Mesenchymal stem cell (in vitro differentiated cells and primary cell): ENCODE results near the gene BMPER.

Experiments
- DNase-seq: peaks from one replicate; pipeline ENCODE4 v3.0.0-alpha.2; 2013
- H2AFZ ChIP-seq: one replicate; pipeline ENCODE4 v1.6.1; 2013; ENCODE audit warnings: low read depth, mild to moderate bottlenecking, control low read depth, inconsistent platforms, low read length, moderate library complexity
- H2AK5ac ChIP-seq: 2 replicates; pipeline ENCODE4 v1.6.1; 2013; ENCODE audit warnings: low read length, moderate library complexity, mild to moderate bottlenecking, inconsistent platforms; ENCODE audit not compliant: severe bottlenecking
- H2BK120ac ChIP-seq: one replicate; pipeline ENCODE4 v1.6.1; 2013; ENCODE audit warnings: low read depth, mild to moderate bottlenecking, inconsistent platforms, low read length, moderate library complexity
- H2BK12ac ChIP-seq, 2 experiments: one replicate each; pipeline ENCODE4 v1.6.1; 2013; ENCODE audit warnings: inconsistent platforms in 2 of 2, low read length in 2 of 2, mild to moderate bottlenecking in 2 of 2, moderate library complexity in 2 of 2, control low read depth in 1 of 2
- H2BK15ac ChIP-seq: one replicate; pipeline ENCODE4 v1.6.1; 2013; ENCODE audit warnings: mild to moderate bottlenecking, low read depth, inconsistent platforms; ENCODE audit not compliant: poor library complexity, severe bottlenecking
- H2BK5ac ChIP-seq: 2 replicates; pipeline ENCODE4 v1.6.1; 2013; ENCODE audit warnings: low read depth, mild to moderate bottlenecking, low read length, control low read depth, inconsistent platforms; ENCODE audit not compliant: poor library complexity, severe bottlenecking
- H3K14ac ChIP-seq, 2 experiments: one replicate each; pipeline ENCODE4 v1.6.1; 2013; ENCODE audit warnings: inconsistent platforms in 2 of 2, low read length in 2 of 2, control low read depth in 1 of 2, mild to moderate bottlenecking in 1 of 2, moderate library complexity in 1 of 2
- H3K18ac ChIP-seq, 2 experiments: one replicate each; pipeline ENCODE4 v1.6.1; 2013; ENCODE audit warnings: inconsistent platforms in 2 of 2, low read length in 2 of 2, control low read depth in 1 of 2, low read depth in 1 of 2, mild to moderate bottlenecking in 1 of 2
- H3K23ac ChIP-seq, 2 experiments: one replicate each; pipeline ENCODE4 v1.6.1; 2013; ENCODE audit warnings: inconsistent platforms in 2 of 2, low read length in 2 of 2, mild to moderate bottlenecking in 2 of 2, moderate library complexity in 2 of 2, control low read depth in 1 of 2
- H3K27ac ChIP-seq: 2 replicates; pipeline ENCODE4 v1.5.1; 2013; ENCODE audit warnings: mild to moderate bottlenecking, moderate library complexity, low read length, control low read depth, inconsistent platforms; ENCODE audit not compliant: poor library complexity, severe bottlenecking
- H3K27me3 ChIP-seq, 2 experiments: 2 replicates each; pipeline versions ENCODE4 v1.6.1 to v1.7.0; 2013; ENCODE audit warnings: low read length in 2 of 2, mild to moderate bottlenecking in 2 of 2, moderate library complexity in 2 of 2, control low read depth in 1 of 2, inconsistent platforms in 1 of 2; ENCODE audit not compliant: control insufficient read depth in 1 of 2, insufficient read depth in 1 of 2
- H3K36me3 ChIP-seq, 2 experiments: 2 replicates each; pipeline versions ENCODE4 v1.6.1 to v1.7.0; 2013; ENCODE audit warnings: low read length in 2 of 2, control low read depth in 1 of 2, inconsistent platforms in 1 of 2, low read depth in 1 of 2, mild to moderate bottlenecking in 1 of 2; ENCODE audit not compliant: insufficient read depth in 2 of 2, control insufficient read depth in 1 of 2
- H3K4ac ChIP-seq, 2 experiments: one replicate each; pipeline ENCODE4 v1.6.1; 2013; ENCODE audit warnings: inconsistent platforms in 2 of 2, low read length in 2 of 2, mild to moderate bottlenecking in 2 of 2, moderate library complexity in 2 of 2, control low read depth in 1 of 2, low read depth in 1 of 2
- H3K4me1 ChIP-seq: 2 replicates; pipeline ENCODE4 v1.6.1; 2013; ENCODE audit warnings: low read depth, low read length, control low read depth; ENCODE audit not compliant: control insufficient read depth, insufficient read depth
- H3K4me2 ChIP-seq: 2 replicates; pipeline ENCODE4 v1.6.1; 2013; ENCODE audit warnings: low read length, mild to moderate bottlenecking, inconsistent platforms; ENCODE audit not compliant: poor library complexity, severe bottlenecking
- H3K4me3 ChIP-seq, 2 experiments: 2 replicates each; pipeline versions ENCODE4 v1.5.1 to v1.7.0; 2013; ENCODE audit warnings: low read length in 2 of 2, mild to moderate bottlenecking in 2 of 2, control low read depth in 1 of 2, low read depth in 1 of 2; ENCODE audit not compliant: insufficient read depth in 1 of 2
- H3K79me1 ChIP-seq: replicated peaks from 2 replicates; pipeline ENCODE4 v1.6.1; 2013; ENCODE audit warnings: mild to moderate bottlenecking, control low read depth, low read length, inconsistent platforms; ENCODE audit not compliant: poor library complexity, severe bottlenecking
- H3K9ac ChIP-seq: 2 replicates; pipeline ENCODE4 v1.7.0; 2013; ENCODE audit warnings: mild to moderate bottlenecking, low read length, moderate library complexity
- H3K9me3 ChIP-seq: 2 replicates; pipeline ENCODE4 v1.7.0; 2013; ENCODE audit warnings: mild to moderate bottlenecking, low read length; ENCODE audit not compliant: control insufficient read depth
- H4K8ac ChIP-seq: one replicate; pipeline ENCODE4 v1.6.1; 2013; ENCODE audit warnings: inconsistent platforms, mild to moderate bottlenecking, low read length, moderate library complexity
- H4K91ac ChIP-seq: one replicate; pipeline ENCODE4 v1.6.1; 2013; ENCODE audit warnings: mild to moderate bottlenecking, low read length, inconsistent platforms
- WGBS: methylation state at CpG from one replicate; pipeline ENCODE4 v1.1.7; 2013; ENCODE audit warnings: mixed read lengths; 5-methylcytosine and 5-hydroxymethylcytosine counted together

Gene BMPER

GRCh38 chr7:34015651-34016050 is 110.3 kb downstream of the BMPER start:
- Histone ChIP-seq H2AFZ (no peak overlapping the region), H3K27me3 (no peaks in the 10 kb centered on the region), H3K4me3 (no peak overlapping the region), H3K4me1 (no peaks in the 10 kb centered on the region), H2BK12ac (no peak overlapping the region), H2BK15ac (no peak overlapping the region), H4K91ac (no peak overlapping the region), H3K9me3 (no peaks in the 10 kb centered on the region), H3K14ac (no peak overlapping the region), H3K23ac (no peak overlapping the region), H2BK5ac (no peak overlapping the region), H3K4ac (no peak overlapping the region), H2BK120ac (no peak overlapping the region), H3K36me3 (peaks cover 0 to 16% of the 10 kb centered on the region in 2 experiments), H3K9ac (no peak overlapping the region), H3K79me1 (no peaks in the 10 kb centered on the region), H3K18ac (no peak overlapping the region), H3K27ac (no peak overlapping the region), H3K4me2 (no peak overlapping the region), H4K8ac (no peak overlapping the region), H2AK5ac (no peak overlapping the region)
- no peak for DNase-seq
- 95% methylated on average over 2 of the region's 4 CpGs for WGBS

- no peak overlapping the region for H4K8ac ChIP-seq
- no peak overlapping the region for H3K18ac ChIP-seq
- no peak overlapping the region for H3K4me2 ChIP-seq
- H3K27me3 ChIP-seq, result no peaks in the 10 kb centered on the region
- H2BK12ac ChIP-seq, result no peak overlapping the region
- no peak overlapping the region for H2BK15ac ChIP-seq
- no peak for DNase-seq
- no peaks in the 10 kb centered on the region for H3K4me1 ChIP-seq
- WGBS, result 91% methylated on average over 3 of the region's 3 CpGs
- H3K9ac ChIP-seq, result no peak overlapping the region
- H3K4me3 ChIP-seq, result no peak overlapping the region
- no peak overlapping the region for H2AFZ ChIP-seq
- no peak overlapping the region for H3K23ac ChIP-seq
- no peaks in the 10 kb centered on the region for H3K79me1 ChIP-seq
- peaks cover 0 to 16% of the 10 kb centered on the region in 2 experiments for H3K36me3 ChIP-seq
- H3K4ac ChIP-seq, result no peak overlapping the region
- H3K9me3 ChIP-seq, result no peaks in the 10 kb centered on the region
- H4K91ac ChIP-seq, result no peak overlapping the region
- no peak overlapping the region for H3K14ac ChIP-seq
- no peak overlapping the region for H2BK5ac ChIP-seq
- H2BK120ac ChIP-seq, result no peak overlapping the region
- no peak overlapping the region for H2AK5ac ChIP-seq
- no peak overlapping the region for H3K27ac ChIP-seq
Measured at GRCh38 chr7:34016876-34017275, 111.5 kb downstream of the BMPER start.

- H2AK5ac ChIP-seq, result no peak overlapping the region
- no peaks in the 10 kb centered on the region for H3K9me3 ChIP-seq
- H3K23ac ChIP-seq, result no peak overlapping the region
- no peak overlapping the region for H3K14ac ChIP-seq
- no peak overlapping the region for H3K4me2 ChIP-seq
- no peaks in the 10 kb centered on the region for H3K79me1 ChIP-seq
- H3K9ac ChIP-seq, result peak overlapping the region; percentile 48
- no peaks in the 10 kb centered on the region for H3K4me1 ChIP-seq
- H2BK12ac ChIP-seq, result no peak overlapping the region
- no peak overlapping the region for H3K4ac ChIP-seq
- no peak overlapping the region for H2BK120ac ChIP-seq
- H2BK5ac ChIP-seq, result no peak overlapping the region
- H3K27ac ChIP-seq, result no peak overlapping the region
- no peaks in the 10 kb centered on the region for H3K27me3 ChIP-seq
- DNase-seq, result no peak
- H2AFZ ChIP-seq, result no peak overlapping the region
- no peak overlapping the region for H3K18ac ChIP-seq
- H3K4me3 ChIP-seq, result peak overlapping the region in 1 of 2 experiments; percentile 32
- 95% methylated on average over 7 of the region's 7 CpGs for WGBS
- H4K8ac ChIP-seq, result no peak overlapping the region
- H2BK15ac ChIP-seq, result no peak overlapping the region
- no peak overlapping the region for H4K91ac ChIP-seq
- H3K36me3 ChIP-seq, result peaks cover 0 to 16% of the 10 kb centered on the region in 2 experiments
Measured at GRCh38 chr7:34019301-34019790, 114.0 kb downstream of the BMPER start.

GRCh38 chr7:34022626-34023025 is 117.3 kb downstream of the BMPER start:
- Histone ChIP-seq H2AK5ac (no peak overlapping the region), H3K18ac (no peak overlapping the region), H3K14ac (no peak overlapping the region), H3K4me2 (no peak overlapping the region), H3K27ac (no peak overlapping the region), H3K36me3 (no peaks in the 10 kb centered on the region), H3K27me3 (no peaks in the 10 kb centered on the region), H3K4me3 (no peak overlapping the region), H2BK12ac (no peak overlapping the region), H3K4me1 (no peaks in the 10 kb centered on the region), H3K23ac (no peak overlapping the region), H3K4ac (no peak overlapping the region), H4K8ac (no peak overlapping the region), H2BK15ac (no peak overlapping the region), H2AFZ (no peak overlapping the region), H3K79me1 (no peaks in the 10 kb centered on the region), H3K9me3 (no peaks in the 10 kb centered on the region), H3K9ac (peak overlapping the region; percentile 36), H4K91ac (no peak overlapping the region), H2BK5ac (no peak overlapping the region), H2BK120ac (no peak overlapping the region)
- no peak for DNase-seq
- WGBS, result 97% methylated on average over 5 of the region's 5 CpGs
